Measurements from ENCODE around the gene FCRL1. TPM values are rescaled to one million over a fixed set of nuclear protein-coding genes. Genes with fewer than 3 reads are reported as not detected.

FCRL1 gene
- total RNA-seq, 1 experiment from 2014 or later: not detected

DNA sequence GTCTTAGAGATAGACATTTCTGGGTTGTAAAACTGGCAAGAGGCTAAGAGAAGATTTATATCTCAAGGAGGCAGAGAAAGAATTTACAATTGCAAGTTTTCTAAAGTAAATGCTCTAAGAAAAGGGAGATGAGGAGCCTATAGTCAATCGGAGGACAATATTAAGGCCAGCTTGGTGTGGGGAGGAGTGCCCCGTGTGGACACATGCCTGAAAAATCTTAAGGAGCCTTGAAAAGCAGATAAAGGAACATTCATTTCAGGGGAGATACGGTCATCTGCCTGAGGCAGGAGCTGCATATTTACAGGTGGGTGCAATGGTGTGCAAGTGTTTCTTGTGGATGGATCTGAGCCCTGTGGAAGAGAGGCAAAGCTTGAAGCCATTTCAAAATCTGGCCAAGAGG, 68.6 kb downstream of the FCRL1 start:
- POLR2A ChIA-PET: no interaction called here
- TF ChIP-seq, protein P1, sequence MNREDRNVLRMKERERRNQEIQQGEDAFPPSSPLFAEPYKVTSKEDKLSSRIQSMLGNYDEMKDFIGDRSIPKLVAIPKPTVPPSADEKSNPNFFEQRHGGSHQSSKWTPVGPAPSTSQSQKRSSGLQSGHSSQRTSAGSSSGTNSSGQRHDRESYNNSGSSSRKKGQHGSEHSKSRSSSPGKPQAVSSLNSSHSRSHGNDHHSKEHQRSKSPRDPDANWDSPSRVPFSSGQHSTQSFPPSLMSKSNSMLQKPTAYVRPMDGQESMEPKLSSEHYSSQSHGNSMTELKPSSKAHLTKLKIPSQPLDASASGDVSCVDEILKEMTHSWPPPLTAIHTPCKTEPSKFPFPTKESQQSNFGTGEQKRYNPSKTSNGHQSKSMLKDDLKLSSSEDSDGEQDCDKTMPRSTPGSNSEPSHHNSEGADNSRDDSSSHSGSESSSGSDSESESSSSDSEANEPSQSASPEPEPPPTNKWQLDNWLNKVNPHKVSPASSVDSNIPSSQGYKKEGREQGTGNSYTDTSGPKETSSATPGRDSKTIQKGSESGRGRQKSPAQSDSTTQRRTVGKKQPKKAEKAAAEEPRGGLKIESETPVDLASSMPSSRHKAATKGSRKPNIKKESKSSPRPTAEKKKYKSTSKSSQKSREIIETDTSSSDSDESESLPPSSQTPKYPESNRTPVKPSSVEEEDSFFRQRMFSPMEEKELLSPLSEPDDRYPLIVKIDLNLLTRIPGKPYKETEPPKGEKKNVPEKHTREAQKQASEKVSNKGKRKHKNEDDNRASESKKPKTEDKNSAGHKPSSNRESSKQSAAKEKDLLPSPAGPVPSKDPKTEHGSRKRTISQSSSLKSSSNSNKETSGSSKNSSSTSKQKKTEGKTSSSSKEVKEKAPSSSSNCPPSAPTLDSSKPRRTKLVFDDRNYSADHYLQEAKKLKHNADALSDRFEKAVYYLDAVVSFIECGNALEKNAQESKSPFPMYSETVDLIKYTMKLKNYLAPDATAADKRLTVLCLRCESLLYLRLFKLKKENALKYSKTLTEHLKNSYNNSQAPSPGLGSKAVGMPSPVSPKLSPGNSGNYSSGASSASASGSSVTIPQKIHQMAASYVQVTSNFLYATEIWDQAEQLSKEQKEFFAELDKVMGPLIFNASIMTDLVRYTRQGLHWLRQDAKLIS (CRISPR knock-in tag; IDR thresholded peaks at IDR 0.05; ENCODE audit: borderline replicate concordance): no peak
- TF ChIP-seq, protein P2, sequence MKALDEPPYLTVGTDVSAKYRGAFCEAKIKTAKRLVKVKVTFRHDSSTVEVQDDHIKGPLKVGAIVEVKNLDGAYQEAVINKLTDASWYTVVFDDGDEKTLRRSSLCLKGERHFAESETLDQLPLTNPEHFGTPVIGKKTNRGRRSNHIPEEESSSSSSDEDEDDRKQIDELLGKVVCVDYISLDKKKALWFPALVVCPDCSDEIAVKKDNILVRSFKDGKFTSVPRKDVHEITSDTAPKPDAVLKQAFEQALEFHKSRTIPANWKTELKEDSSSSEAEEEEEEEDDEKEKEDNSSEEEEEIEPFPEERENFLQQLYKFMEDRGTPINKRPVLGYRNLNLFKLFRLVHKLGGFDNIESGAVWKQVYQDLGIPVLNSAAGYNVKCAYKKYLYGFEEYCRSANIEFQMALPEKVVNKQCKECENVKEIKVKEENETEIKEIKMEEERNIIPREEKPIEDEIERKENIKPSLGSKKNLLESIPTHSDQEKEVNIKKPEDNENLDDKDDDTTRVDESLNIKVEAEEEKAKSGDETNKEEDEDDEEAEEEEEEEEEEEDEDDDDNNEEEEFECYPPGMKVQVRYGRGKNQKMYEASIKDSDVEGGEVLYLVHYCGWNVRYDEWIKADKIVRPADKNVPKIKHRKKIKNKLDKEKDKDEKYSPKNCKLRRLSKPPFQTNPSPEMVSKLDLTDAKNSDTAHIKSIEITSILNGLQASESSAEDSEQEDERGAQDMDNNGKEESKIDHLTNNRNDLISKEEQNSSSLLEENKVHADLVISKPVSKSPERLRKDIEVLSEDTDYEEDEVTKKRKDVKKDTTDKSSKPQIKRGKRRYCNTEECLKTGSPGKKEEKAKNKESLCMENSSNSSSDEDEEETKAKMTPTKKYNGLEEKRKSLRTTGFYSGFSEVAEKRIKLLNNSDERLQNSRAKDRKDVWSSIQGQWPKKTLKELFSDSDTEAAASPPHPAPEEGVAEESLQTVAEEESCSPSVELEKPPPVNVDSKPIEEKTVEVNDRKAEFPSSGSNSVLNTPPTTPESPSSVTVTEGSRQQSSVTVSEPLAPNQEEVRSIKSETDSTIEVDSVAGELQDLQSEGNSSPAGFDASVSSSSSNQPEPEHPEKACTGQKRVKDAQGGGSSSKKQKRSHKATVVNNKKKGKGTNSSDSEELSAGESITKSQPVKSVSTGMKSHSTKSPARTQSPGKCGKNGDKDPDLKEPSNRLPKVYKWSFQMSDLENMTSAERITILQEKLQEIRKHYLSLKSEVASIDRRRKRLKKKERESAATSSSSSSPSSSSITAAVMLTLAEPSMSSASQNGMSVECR (CRISPR knock-in tag; IDR thresholded peaks at IDR 0.05; ENCODE audit: borderline replicate concordance): no peak
- TF ChIP-seq E2F5 (CRISPR knock-in tag; IDR thresholded peaks at IDR 0.05) (no peak), ZNF425 (CRISPR knock-in tag; conservative IDR thresholded peaks at IDR 0.05) (no peak), GTF2I (CRISPR knock-in tag; conservative IDR thresholded peaks at IDR 0.05) (no peak), OVOL2 (CRISPR knock-in tag; IDR thresholded peaks at IDR 0.05; ENCODE audit: borderline replicate concordance) (no peak), FOXK1 (CRISPR knock-in tag; IDR thresholded peaks at IDR 0.05) (no peak)
- ATAC-seq (peak; percentile 66), DNase-seq (ENCODE audit: low spot score) (no peak)
- no peak overlapping the region for H3K4me3 Mint-ChIP-seq
- no peaks in the 10 kb centered on the region for H3K9me3 Mint-ChIP-seq
- no peaks in the 10 kb centered on the region for H3K36me3 Mint-ChIP-seq
- CTCF ChIA-PET: interaction anchor here (1.0 to 2.8 kb wide), 5 partner anchors 11 to 171 kb away, joined by 3 to 19 read pairs (median 4); no protein-coding TSS in a partner anchor
- H3K27ac Mint-ChIP-seq: no peak overlapping the region
- H3K4me1 Mint-ChIP-seq: peaks cover 28% of the 10 kb centered on the region
- H3K27me3 Mint-ChIP-seq (ENCODE audit: low read depth): no peaks in the 10 kb centered on the region; the same call in 1 of the 2 replicates

DNA sequence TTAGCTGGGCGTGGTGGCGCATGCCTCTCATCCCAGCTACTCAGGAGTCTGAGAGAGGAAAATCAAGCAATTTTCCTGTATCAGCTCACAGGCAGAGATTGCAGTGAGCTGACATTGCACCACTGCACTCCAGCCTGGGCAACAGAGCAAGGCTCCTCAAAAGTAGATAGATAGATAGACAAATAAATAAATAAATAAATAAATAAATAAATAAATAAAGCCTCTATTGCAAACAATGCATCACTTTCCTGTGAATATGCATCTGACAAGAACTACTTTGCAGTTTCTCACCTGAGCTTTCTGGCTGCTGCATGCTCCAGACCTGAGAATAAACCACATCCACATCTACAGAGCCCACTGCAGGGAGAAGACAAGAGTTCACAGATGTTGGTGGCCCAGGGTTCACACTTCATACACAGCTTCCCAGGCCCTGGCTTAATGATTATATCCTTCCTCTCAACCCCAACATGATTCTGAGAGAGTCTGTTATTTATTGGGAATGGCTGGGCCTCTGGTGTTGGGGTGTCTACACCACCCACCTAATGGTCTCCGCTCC, 71.6 kb downstream of the FCRL1 start:
- Mint-ChIP-seq H3K4me1 (peaks cover 21% of the 10 kb centered on the region), H3K9me3 (no peaks in the 10 kb centered on the region), H3K27me3 (ENCODE audit: low read depth) (no peaks in the 10 kb centered on the region; the same call in 1 of the 2 replicates), H3K27ac (no peak overlapping the region), H3K4me3 (no peak overlapping the region), H3K36me3 (no peaks in the 10 kb centered on the region)
- TF ChIP-seq MLX (CRISPR knock-in tag; IDR thresholded peaks at IDR 0.05) (no peak), ZNF219 (CRISPR knock-in tag; IDR thresholded peaks at IDR 0.05; ENCODE audit: borderline replicate concordance) (no peak), TEAD4 (CRISPR knock-in tag; IDR thresholded peaks at IDR 0.05) (no peak), HMGA2 (CRISPR knock-in tag; IDR thresholded peaks at IDR 0.05) (no peak)
- TF ChIP-seq, protein P3, sequence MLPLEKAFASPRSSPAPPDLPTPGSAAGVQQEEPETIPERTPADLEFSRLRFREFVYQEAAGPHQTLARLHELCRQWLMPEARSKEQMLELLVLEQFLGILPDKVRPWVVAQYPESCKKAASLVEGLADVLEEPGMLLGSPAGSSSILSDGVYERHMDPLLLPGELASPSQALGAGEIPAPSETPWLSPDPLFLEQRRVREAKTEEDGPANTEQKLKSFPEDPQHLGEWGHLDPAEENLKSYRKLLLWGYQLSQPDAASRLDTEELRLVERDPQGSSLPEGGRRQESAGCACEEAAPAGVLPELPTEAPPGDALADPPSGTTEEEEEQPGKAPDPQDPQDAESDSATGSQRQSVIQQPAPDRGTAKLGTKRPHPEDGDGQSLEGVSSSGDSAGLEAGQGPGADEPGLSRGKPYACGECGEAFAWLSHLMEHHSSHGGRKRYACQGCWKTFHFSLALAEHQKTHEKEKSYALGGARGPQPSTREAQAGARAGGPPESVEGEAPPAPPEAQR (CRISPR knock-in tag; IDR thresholded peaks at IDR 0.05): no peak
- DNase-seq (ENCODE audit: low spot score): no peak
- ATAC-seq: no peak
- ChIA-PET POLR2A (no interaction called here), CTCF (interaction anchor here (1.6 kb wide), 1 partner anchor 201 kb away, joined by 3 read pairs; no protein-coding TSS in a partner anchor)

Data from WTC11 (cell line).